Smooth muscle cell of the brain vasculature (primary cell): ENCODE results near the gene ARID1B.

ENCODE experiments used
- DNase-seq: peaks from one replicate; pipeline ENCODE4 v3.0.0-alpha.2; 2012; ENCODE audit warnings: low read depth, low spot score

ARID1B gene

DNA sequence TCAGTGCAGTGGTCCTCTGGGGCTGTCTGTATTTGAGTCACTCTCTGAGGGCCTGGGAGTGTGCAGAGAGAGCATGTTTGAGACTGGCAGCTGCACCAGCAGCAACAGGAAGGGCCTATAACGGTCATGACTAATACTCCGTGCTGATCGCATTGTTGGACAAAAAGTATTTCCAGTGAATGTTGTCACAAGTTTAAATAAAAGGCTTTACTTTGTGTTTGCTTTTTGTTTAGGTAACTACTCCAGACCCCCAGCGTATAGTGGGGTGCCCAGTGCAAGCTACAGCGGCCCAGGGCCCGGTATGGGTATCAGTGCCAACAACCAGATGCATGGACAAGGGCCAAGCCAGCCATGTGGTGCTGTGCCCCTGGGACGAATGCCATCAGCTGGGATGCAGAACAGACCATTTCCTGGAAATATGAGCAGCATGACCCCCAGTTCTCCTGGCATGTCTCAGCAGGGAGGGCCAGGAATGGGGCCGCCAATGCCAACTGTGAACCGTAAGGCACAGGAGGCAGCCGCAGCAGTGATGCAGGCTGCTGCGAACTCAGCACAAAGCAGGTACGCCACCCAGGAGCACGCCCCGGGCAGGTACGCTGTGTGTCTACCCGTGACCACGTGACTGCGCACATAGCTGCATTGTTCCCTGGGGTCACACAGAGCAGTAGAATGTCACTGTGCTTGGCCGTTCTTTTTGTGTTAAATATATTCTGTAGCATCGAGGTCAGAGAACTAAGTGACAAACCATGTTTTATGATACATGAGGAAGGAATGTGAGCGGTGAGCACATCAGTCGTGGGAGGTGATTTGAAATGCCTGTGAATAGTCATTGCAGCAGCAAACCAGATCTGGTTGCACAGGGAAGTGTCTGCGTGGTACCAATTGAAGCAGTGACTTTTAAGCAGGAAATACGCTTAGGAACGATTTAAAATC is 371.5 kb downstream of the ARID1B start:
- peak; percentile 70 for DNase-seq

- DNase-seq: no peak
These were observed 372.9 kb downstream of the ARID1B start for GRCh38 chr6:157150076-157150475.

DNA sequence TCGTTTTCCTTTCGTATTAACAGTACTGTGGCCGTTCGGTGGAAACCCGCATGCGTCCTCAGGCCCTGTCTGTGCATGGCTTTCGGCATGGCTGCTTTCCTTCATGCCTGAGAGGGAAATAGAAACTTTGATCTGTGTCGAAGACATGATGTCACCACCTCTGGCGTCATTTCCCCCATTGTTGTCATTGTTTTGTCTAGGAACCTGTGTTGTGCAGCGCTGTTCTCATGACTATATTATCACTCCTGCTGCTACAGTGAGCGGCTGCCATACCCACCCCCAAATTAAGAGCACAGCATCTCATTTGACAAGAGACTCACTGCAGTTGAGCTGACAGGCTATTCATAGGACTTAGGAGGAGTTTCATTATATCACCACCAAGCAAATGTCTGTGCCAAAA is 373.9 kb downstream of the ARID1B start:
- DNase-seq: no peak

- no peak for DNase-seq
These were observed 374.8 kb downstream of the ARID1B start for GRCh38 chr6:157151989-157152388.

DNA sequence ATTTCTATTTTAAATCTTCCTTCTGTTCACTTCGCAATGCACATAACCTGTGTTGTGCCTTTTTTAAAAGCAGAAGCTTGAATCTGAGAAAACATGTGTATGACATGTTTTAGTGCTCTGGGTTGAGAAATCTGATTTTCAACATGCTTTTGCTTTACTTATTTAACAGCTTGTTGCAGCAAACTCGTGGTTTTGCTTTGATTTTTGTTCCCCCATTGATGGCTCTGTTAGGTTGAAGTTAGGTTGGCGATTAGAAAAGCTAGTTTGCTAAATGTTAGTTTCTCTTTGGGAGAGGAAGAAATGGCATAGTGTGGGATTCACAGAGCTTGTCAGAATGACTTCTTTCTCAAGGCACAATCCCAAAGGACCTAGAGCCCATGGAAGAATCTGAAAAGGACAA is 375.4 kb downstream of the ARID1B start:
- DNase-seq: no peak

DNA sequence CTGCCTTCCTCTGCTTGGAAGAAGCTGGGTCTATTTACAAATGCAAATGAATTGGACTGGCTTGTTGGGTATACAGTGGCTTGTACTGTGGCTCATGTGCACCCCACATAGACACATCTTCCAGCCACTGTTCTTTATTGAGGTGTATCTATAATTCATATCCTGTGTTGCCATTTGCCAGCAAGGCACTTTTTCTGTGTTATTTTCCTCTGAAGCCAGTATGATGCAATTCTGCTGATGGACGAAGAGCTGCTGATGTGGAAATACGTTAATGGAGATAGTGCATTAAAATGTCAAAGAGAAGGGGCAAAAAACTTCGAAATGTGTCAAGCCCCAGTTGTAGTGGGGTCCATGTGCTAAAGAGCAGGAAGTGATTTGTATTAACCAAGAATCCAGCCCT is 378.6 kb downstream of the ARID1B start:
- DNase-seq: no peak

GRCh38 chr6:157157258-157157657 is 380.1 kb downstream of the ARID1B start:
- DNase-seq: no peak

GRCh38 chr6:157158456-157158855 is 381.3 kb downstream of the ARID1B start:
- DNase-seq: no peak

DNA sequence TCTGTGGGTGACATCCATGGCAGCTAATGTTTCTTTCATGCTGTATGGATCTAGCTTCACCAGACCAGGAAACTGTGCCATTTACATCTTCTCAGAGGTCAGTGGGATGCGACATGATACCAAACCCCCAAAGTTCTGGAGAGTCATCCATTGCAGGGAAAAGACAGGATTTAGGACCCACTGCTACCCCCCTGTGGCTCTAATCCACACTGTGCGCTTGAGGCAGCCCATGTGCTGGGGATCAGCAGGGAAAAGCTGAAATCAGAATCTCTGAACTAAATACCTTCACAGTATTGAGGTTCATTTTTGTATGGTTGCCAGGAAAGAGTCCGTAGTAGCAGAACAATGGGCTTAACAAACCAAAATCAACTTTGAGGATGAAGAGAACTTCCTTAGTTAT is 381.7 kb downstream of the ARID1B start:
- no peak for DNase-seq

DNA sequence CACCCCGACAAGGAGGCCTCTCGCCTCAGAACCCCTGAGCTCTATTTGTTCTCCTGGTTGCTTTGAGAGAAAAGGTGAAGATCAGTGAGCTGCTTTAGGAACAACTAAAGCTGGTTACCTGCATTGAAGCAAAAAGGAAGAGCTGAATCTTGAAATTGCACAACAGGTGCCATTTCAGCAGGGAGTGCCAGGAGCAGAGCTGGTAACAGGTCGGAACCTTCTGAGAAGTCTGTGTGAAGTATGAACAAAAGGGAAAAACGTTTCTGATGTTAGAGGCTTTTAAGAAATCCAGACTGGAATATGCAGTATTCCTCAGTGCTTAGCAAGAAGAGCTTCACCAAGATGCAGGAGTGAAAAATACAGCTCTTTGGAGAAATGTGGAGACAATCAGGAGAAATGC is 382.2 kb downstream of the ARID1B start:
- no peak for DNase-seq

- DNase-seq: no peak
These were observed 384.7 kb downstream of the ARID1B start for GRCh38 chr6:157161912-157162311.

DNA sequence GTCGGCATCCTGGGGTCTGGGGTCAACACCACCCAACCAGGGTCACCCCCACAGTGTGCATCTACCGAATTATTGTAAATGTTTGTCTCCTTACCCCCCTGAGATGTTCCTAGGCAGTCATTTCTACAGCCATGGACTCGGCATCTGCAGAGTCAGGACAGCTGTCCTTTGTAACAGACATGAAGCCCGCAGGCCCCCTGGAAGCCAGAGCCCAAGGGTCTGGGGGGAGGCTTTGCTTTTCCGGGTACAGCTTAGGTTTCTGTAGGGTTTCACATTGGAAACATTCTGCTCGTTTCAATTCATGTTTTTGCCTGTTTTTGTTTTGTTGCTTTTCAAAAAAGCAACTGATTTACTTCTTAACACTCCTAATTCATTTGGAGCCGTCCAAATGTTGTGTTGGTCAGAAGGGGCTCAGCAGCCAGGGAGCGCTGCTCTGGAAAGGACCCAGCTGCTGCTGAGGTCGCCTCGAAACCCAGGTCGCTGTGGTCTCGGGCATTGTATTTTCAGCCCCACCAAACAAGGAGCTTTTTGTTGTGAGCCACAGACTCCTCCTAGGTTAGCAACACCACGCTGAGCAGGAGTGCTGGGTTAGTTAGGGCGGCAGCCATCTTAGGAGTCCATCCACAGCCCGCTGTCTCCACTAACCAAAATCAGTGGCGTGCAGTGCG is 385.7 kb downstream of the ARID1B start:
- DNase-seq: no peak

GRCh38 chr6:157163434-157164159 is 386.4 kb downstream of the ARID1B start:
- DNase-seq: no peak

DNA sequence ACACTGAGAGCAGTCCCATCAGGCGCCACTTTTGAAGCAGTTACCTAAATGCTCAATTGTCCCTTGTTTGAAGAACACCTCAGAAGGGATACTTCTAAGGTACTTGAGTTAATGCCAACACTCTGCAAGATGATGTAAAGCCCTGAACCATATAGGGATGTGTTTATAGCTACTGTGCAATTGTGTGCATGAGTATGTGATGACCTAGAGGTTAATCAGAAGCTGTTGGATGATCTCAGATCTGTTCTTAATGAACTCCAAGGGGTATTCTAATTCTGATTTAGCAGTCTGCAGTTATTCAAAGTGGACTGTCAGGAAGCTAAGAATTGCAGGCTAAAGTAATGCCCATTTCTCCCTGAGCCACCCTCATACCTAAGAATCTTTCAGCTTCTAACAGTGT is 387.8 kb downstream of the ARID1B start:
- no peak for DNase-seq

GRCh38 chr6:157166784-157167183 is 389.6 kb downstream of the ARID1B start:
- no peak for DNase-seq

DNA sequence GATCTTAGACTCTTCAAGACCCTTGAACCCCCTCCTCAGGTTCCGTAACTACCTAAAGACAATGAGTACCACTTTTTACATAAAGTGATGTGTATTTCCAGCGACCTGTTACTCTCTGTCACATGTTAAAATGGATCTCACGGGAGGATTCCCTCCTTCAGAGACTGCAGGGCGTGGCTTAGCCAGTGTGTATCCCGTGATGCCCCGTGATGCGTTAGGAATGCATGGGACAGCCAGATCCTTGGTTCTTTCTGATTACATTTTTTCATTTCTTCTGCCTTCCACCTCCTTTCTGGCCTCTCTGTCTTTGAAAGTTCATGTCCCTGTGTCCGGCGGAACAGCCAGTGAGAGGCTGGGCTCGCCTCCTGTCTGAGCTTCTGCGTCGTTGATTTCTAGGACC is 390.7 kb downstream of the ARID1B start:
- no peak for DNase-seq

DNA sequence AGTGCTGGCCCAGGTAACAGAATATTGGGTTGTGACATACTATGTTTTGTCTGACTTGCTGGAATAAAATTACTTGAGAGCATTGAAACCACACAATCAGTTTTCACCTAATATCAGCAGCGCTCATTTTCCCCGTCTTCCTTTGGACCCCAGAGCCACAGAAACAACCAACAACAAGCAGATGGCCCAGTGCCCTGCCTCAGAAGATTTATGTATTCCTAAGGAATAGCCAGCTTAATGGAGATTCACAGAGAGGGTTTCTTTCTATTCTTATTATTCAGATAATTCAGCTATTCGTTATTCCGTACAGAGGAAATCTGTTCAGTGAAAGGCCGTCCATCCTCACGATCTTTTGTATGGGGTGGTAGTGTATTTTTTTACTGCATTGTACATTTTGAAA is 391.3 kb downstream of the ARID1B start:
- no peak for DNase-seq

GRCh38 chr6:157169226-157169625 is 392.0 kb downstream of the ARID1B start:
- no peak for DNase-seq

- no peak for DNase-seq
These were observed 392.5 kb downstream of the ARID1B start for GRCh38 chr6:157169656-157170055.

- no peak for DNase-seq
These were observed 393.4 kb downstream of the ARID1B start for GRCh38 chr6:157170535-157170934.

- no peak for DNase-seq
These were observed 394.6 kb downstream of the ARID1B start for GRCh38 chr6:157171801-157172200.

DNA sequence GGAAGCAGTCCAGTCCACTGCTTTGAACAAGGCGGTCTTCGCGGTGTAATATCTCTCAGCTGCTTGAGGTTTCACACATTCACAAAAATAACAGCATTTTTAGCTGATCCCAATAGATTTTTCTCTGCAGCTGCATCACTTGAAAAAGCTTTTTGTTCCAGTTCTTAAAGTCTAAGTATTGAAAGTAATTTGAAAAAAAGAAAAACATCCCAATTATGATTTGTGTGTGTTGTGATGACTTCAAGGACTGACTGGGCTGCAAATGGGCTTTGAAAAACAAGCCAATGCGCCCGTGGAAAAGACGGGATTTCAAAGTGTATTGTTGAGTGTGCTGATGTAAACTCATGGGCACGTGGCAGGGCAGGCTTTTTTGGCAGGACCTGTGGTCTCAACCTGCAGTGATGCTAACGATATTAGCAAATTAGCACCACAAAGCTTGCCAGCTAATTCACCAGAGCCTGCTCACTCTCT is 395.1 kb downstream of the ARID1B start:
- no peak for DNase-seq
